ENCODE data around the gene ZCCHC7.
"Not testable (repeated sequence)": the region's sequence is repeated elsewhere in the genome, so short reads cannot be mapped to it uniquely, and the experiment has no call there.

The ZCCHC7 gene

DNA sequence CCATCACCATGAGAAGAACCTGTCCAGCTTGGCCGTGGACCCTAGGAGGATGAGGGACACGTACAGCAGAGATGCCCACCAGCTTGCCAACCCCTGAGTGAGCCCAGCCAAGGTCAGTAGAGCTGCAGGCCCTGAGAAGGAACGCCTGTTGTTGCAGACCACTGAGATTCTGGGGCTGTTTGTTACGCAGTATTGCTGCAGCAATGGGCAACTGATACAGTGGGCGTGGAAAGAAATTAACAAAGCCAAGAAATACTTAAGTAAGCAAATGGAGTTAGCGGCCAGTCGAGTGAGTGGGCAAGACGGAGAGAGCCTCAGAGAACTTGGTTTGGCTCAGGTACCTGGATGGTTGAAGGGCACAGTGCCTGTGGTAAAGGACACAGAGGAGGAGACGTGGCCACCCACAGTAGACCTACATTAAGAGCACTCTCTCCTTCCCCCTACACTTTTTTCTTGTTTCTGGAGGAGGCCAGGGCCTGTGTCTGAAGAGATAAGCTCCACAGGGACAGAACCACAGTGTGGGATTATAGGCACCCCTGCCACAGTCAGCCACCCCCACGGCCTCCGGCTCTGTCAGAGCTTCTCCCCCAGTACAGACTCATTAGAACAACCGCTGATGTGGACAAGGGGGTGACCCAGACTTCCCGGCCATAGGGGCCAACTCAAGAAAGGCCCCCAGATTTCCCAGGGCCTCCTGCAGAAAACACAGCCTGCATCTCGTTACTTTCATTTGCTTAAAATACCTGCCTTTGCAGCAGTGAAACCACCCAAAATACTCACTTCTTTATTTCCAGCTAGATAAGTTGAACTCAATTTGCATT lies 262.0 kb downstream of the ZCCHC7 start:
- DNase-seq, result no peak

DNA sequence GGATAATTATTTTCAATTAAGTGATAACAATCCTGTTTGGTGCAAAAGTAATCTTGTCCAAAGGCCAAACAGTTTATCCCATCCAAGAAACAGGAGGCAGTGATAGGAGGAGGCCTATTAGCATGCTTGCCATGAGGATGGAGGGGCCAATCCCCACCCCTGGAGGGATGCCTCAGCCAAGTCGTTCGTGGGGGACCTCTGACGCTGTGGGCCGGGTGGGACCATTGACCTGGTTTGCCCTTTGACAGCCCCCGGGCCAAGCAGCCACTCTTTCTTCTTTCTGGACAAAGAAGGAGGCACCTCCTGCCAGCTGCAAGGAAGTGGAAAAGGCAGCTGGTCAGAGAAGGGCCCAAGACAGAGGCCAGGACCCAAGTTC lies 262.6 kb downstream of the ZCCHC7 start:
- DNase-seq, result no peak

DNA sequence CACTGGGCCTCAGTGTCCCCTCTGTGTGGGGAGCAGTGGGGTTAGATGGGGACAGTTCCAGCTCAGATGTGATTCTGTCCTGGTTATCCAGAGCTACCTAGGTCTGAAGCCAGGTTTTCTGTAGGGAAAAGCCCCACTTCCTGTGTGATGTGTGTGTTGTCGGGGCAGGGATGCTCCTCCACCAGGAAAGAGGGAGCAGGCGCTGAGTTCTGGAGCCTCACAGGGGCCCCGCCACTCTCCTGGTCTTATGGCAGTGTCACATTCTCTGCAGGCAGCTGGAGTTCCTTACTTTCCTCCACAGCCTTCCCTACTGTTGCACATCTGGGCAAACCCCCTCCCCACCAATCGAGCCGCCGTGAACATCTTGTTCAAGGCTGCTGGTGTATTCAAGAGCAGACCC lies 263.0 kb downstream of the ZCCHC7 start:
- DNase-seq, result no peak

DNA sequence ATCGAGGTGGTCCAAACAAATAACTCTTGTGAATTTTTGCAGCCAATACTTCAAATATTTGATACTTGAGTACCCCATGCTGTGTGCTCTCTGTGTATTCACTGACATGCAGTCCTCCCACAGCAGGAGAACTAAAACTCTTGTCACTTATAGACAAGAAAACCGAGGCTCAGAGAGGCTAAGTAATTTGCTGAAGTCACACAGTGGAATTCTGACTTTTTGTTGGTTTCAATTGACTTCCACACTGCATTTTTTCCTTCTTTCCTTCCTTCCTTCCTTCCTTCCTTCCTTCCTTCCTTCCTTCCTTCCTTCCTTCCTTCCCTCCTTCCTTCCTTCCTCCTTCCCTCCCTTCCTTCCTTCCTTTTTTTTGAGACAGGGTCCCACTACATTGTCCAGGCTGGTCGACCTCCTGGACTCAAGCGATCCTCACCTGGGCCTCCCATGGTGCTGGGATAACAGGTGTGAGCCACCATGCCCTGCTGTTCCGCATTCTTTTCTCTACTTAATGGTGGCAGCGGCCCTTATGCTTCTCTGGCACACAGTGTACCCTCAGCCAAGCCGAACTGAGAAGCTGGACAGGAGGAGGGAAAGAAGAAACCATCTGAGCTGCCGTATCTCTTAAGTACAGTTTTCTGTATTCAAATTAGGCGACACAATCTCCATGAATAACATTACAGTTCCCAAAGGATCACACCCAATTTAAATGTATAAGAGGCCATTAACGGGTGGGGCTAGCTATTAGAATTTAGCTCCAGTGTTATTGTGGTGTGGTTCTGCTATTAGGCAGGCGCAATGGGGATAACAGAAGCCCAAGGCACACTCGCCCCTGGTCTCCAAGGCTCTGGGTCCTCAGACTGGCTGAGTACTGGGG lies 263.7 kb downstream of the ZCCHC7 start:
- DNase-seq, result no peak

- DNase-seq, result no peak
Observed at GRCh38 chr9:37385286-37385685, 264.9 kb downstream of the ZCCHC7 start.

GRCh38 chr9:37386988-37387387 lies 266.6 kb downstream of the ZCCHC7 start:
- no peak for DNase-seq

DNA sequence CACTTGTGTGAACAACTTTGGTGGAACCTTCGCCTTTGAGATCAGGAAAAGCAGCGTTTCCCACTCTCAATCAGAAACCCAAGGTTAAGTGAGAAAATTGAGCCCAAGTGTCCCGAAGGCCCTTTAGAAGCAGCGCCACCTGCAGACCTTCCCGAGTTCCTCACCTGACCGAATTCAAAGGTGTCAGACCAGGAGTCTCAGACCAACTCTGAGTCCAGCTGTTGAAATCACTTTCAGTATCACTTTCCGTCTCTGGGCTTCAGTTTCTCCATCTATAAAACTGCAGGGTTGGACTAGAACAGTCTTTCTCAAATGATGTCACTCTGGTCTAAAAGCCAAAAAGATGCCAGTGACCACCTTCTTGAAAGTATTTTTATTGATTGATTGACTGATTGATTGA lies 270.4 kb downstream of the ZCCHC7 start:
- no peak for DNase-seq

GRCh38 chr9:37392272-37392671 lies 271.9 kb downstream of the ZCCHC7 start:
- DNase-seq, result no peak

DNA sequence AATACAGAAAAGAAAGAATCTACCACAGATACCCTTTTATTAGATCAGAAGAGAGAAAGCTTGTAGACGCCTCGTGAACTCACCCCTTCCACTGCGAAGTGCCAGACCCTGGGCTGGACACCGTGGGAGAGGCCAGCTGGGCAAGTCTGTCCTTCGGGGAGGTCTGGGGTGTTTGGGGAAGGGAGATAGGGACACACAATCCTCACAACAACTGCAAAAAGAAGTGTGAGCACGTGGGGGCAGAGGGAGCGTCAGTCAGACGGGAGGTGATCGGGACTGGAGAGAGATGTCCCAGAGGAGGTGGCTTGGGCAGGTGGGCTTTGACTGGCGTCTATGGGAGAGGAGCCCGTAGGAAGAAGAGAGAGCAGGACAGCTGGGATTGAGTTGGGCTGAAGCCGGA lies 274.9 kb downstream of the ZCCHC7 start:
- DNase-seq, result no peak

- no peak for DNase-seq
Observed at GRCh38 chr9:37395663-37396062, 275.3 kb downstream of the ZCCHC7 start.

- DNase-seq, result not testable (repeated sequence)
Observed at GRCh38 chr9:37397948-37398347, 277.6 kb downstream of the ZCCHC7 start.

DNA sequence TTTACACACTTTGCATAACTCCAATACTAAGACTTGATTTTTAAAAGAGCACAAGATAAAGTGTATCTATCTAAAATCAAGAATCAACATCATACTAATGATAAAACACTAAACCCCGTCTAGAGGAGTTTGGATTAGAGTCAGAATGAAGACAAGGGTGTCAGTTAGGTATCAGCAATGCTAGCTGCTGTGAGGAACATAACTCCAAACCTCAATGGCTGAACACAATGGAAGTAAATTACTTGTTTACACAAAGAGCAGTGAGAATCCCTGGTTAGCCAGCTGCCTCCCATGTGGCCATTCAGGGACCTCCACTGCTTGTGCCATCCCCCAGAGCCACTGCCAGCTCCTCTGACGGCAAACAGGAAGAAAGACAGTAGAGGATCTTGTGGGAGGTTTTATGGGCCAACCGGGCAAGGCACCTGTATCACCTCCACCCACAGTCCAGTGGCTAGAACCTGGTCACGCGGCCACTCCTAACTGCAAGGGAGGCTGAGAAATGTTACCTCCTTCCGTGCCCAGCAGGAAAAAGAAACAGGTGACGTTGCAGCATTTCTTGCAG lies 278.2 kb downstream of the ZCCHC7 start:
- DNase-seq, result no peak

GRCh38 chr9:37399336-37399735 lies 279.0 kb downstream of the ZCCHC7 start:
- no peak for DNase-seq

DNA sequence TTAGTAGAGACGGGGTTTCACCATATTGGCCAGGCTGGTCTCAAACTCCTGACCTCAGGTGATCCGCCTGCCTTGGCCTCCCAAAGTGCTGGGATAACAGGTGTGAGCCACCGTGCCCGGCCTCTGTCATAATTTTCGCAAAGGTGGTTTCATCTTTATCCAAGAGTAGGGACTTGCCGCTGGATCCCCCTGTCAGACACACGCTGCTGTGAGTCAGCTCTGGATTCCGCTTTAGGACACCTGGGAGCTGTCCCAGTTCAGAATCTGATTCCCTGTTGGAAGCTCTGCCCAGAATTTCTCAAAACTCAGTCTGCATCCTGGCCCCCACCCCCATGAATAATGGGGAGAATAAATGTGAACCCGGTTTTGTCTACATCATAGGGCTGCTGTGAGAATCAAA lies 284.2 kb downstream of the ZCCHC7 start:
- no peak for DNase-seq

DNA sequence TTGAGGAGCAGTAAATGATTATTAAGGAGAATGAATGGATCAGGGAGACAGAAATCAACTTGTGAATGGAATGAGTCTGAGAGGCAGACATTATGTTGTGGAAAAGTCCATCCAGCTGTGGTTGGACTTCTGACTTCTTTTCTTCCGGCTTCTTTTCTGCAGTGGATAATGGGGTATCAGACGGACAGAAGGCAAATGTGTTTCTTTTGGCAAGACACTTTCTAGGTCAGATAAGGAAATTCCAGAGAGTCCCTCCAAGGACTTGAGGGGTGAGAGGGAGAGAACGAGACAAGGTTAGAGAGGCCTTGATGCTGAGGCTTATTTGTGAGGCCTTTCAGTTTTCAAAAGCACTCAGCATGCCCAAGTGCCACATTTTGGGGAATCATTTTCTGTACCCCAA lies 285.0 kb downstream of the ZCCHC7 start:
- no peak for DNase-seq

- DNase-seq, result no peak
Observed at GRCh38 chr9:37405764-37406380, 285.5 kb downstream of the ZCCHC7 start.

DNA sequence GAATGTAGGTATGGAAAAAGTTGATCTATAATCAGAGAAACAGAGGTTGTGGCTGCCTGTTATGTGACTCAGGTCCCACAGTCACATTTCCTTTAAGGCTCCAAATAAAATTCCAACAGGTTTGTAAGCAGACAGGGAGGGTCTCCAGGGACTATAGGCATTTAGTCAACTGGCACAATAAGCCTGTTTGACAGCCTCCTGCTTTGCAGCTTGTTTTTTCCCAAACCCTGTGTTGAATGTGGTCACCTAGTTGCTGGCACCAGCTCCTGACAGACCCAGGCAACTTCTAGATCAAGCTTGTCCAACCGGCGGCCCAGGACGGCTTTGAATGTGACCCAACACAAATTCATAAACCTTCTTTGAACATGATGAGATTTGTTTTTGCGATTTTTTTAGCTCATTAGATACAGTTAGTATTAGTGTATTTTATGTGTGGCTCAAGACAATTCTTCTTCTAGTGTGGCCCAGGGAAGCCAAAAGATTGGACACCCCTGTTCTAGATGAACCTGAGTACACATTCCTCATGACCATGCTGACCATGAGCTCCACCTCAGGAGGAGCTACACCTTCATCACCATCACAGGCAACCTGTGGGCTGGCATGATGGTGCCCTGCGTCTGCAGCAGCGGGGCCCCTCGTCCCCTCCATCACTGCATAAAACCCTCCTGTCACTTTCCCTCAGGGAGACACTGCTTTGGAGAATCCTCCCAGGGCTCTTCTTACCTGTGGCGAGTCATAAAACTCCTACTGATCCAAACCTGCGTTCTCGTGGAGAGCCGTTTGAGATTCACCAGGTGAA lies 286.4 kb downstream of the ZCCHC7 start:
- DNase-seq, result no peak

GRCh38 chr9:37407468-37407867 lies 287.1 kb downstream of the ZCCHC7 start:
- no peak for DNase-seq

All from NCI-H1417 treated with DMSO at 0.1 percent for 48 hours (cell line).